SK-N-SH treated with all-trans-retinoic acid at 6 μM for 48 hours (cell line): ENCODE measurements around the gene BCL7B.

ENCODE experiments used
- ATAC-seq: fragments of 200-7000 bp; cut with Tn5 transposase; 3 replicates; pipeline ENCODE4 v1.9.1; 2020; ENCODE audit warnings: mild to moderate bottlenecking, moderate library complexity
- ARNTL ChIP-seq: fragments of 450-650 bp; formaldehyde crosslinking; IDR thresholded peaks from 2 replicates; pipeline ENCODE4 v1.5.0; 2020; ENCODE audit warnings: low read depth, mild to moderate bottlenecking, moderate library complexity, borderline replicate concordance
- CSDC2 ChIP-seq: fragments of 250-450 bp; sonication (Bioruptor Pico); IDR thresholded peaks from 2 replicates; pipeline ENCODE4 v1.5.0; 2020; ENCODE audit warnings: mild to moderate bottlenecking, moderate library complexity
- ESRRG ChIP-seq: fragments of 250-450 bp; sonication (Bioruptor Pico); IDR thresholded peaks from 2 replicates; pipeline ENCODE4 v1.6.1; 2021; ENCODE audit warnings: mild to moderate bottlenecking
- GLIS3 ChIP-seq: fragments of 250-450 bp; sonication (Bioruptor Pico); IDR thresholded peaks from 2 replicates; pipeline ENCODE4 v1.5.0; 2020; ENCODE audit warnings: mild to moderate bottlenecking, moderate library complexity
- OSR1 ChIP-seq: fragments of 250-450 bp; sonication (Bioruptor Pico); IDR thresholded peaks from 2 replicates; pipeline ENCODE4 v1.8.0; 2022; ENCODE audit warnings: moderate library complexity, mild to moderate bottlenecking, inconsistent platforms
- POU6F1 ChIP-seq: fragments of 250-450 bp; sonication (Bioruptor Pico); IDR thresholded peaks from 2 replicates; pipeline ENCODE4 v1.8.0; 2021; ENCODE audit warnings: low read depth, mild to moderate bottlenecking, moderate library complexity, borderline replicate concordance
- PPARA ChIP-seq: fragments of 250-450 bp; sonication (Bioruptor Pico); IDR thresholded peaks from 2 replicates; pipeline ENCODE4 v1.5.0; 2020; ENCODE audit warnings: mild to moderate bottlenecking, borderline replicate concordance
- RARB ChIP-seq: fragments of 250-450 bp; sonication (Bioruptor Pico); IDR thresholded peaks from 2 replicates; pipeline ENCODE4 v1.8.0; 2021; ENCODE audit warnings: mild to moderate bottlenecking, moderate library complexity
- SNAI2 ChIP-seq: fragments of 250-450 bp; sonication (Bioruptor Pico); IDR thresholded peaks from 2 replicates; pipeline ENCODE4 v1.5.0; 2020; ENCODE audit warnings: mild to moderate bottlenecking, moderate library complexity
- TCF4 ChIP-seq: fragments of 250-450 bp; sonication (Bioruptor Pico); IDR thresholded peaks from 2 replicates; pipeline ENCODE4 v1.8.0; 2021; ENCODE audit warnings: mild to moderate bottlenecking, moderate library complexity, borderline replicate concordance
- TOX ChIP-seq: fragments of 250-450 bp; sonication (Bioruptor Pico); IDR thresholded peaks from 2 replicates; pipeline ENCODE4 v1.8.0; 2021; ENCODE audit warnings: mild to moderate bottlenecking, moderate library complexity, borderline replicate concordance
- ZC3H10 ChIP-seq: fragments of 250-450 bp; sonication (Bioruptor Pico); IDR thresholded peaks from 2 replicates; pipeline ENCODE4 v1.5.1; 2021; ENCODE audit warnings: mild to moderate bottlenecking, moderate library complexity
- ZFP3 ChIP-seq: fragments of 250-450 bp; sonication (Bioruptor Pico); IDR thresholded peaks from 2 replicates; pipeline ENCODE4 v1.5.0; 2020; ENCODE audit warnings: mild to moderate bottlenecking, moderate library complexity
- ZFP30 ChIP-seq: fragments of 450-650 bp; formaldehyde crosslinking; IDR thresholded peaks from 2 replicates; pipeline ENCODE4 v1.5.0; 2022; ENCODE audit warnings: mild to moderate bottlenecking, moderate library complexity
- ZNF565 ChIP-seq: fragments of 450-650 bp; formaldehyde crosslinking; conservative IDR thresholded peaks from 2 replicates; pipeline ENCODE4 v1.5.0; 2020; ENCODE audit warnings: low read depth, mild to moderate bottlenecking, moderate library complexity
- ZNF70 ChIP-seq: fragments of 450-650 bp; formaldehyde crosslinking; IDR thresholded peaks from 2 replicates; pipeline ENCODE4 v1.5.0; 2020; ENCODE audit warnings: mild to moderate bottlenecking, moderate library complexity
- ZNF8 ChIP-seq: fragments of 450-650 bp; formaldehyde crosslinking; IDR thresholded peaks from 2 replicates; pipeline ENCODE4 v1.5.0; 2020; ENCODE audit warnings: mild to moderate bottlenecking, moderate library complexity
- TF ChIP-seq, protein P1 (sequence below): fragments of 250-450 bp; sonication (Bioruptor Pico); IDR thresholded peaks from 2 replicates; pipeline ENCODE4 v1.5.1; 2021; ENCODE audit warnings: mild to moderate bottlenecking, moderate library complexity
- TF ChIP-seq, protein P2 (sequence below): fragments of 250-450 bp; sonication (Bioruptor Pico); IDR thresholded peaks from 2 replicates; pipeline ENCODE4 v1.8.0; 2020; ENCODE audit warnings: mild to moderate bottlenecking, moderate library complexity, borderline replicate concordance
- TF ChIP-seq, protein P3 (sequence below): fragments of 250-450 bp; sonication (Bioruptor Pico); IDR thresholded peaks from 2 replicates; pipeline ENCODE4 v1.5.0; 2020; ENCODE audit warnings: mild to moderate bottlenecking, moderate library complexity

BCL7B gene

DNA sequence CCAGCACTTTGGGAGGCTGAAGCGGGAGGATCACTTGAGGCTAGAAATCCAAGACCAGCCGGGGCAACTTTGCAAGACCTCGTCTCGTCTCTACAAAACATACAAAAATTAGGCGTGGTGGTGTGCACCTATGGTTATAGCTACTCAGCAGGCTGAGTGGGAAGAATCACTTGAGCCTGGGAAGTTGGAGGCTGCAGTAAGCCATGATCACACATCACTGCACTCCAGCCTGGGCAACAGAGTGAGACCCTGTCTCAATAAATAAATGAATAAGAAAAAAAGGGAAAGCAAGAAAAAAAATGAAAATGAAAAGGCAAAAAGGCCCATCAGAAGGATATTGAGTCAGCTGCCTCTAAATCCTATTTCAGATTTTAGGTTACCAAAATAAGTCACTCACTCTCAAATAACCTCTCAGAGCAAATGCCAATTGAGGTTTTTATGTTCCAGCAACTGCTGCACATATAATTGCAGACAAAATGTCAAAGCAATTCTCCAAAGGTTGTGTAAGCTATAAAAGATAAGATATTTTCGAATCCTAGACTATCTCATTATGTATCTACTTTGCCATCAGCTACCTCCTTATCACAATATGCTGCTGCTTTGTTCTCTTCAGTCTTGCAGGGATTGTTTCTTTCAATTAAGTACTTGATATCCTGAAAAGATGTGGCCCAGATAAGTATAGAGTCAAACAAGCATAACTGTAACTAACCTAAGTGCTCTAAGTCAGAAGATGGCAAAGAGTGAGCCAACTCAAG lies 40.1 kb downstream of the BCL7B start:
- no peak for ATAC-seq
- no peak for TF ChIP-seq SNAI2 (CRISPR knock-in tag)
- no peak for TF ChIP-seq POU6F1 (CRISPR knock-in tag)
- no peak for TF ChIP-seq ZFP30 (CRISPR knock-in tag)
- no peak for TF ChIP-seq ESRRG (CRISPR knock-in tag)
- TF ChIP-seq, protein P1, sequence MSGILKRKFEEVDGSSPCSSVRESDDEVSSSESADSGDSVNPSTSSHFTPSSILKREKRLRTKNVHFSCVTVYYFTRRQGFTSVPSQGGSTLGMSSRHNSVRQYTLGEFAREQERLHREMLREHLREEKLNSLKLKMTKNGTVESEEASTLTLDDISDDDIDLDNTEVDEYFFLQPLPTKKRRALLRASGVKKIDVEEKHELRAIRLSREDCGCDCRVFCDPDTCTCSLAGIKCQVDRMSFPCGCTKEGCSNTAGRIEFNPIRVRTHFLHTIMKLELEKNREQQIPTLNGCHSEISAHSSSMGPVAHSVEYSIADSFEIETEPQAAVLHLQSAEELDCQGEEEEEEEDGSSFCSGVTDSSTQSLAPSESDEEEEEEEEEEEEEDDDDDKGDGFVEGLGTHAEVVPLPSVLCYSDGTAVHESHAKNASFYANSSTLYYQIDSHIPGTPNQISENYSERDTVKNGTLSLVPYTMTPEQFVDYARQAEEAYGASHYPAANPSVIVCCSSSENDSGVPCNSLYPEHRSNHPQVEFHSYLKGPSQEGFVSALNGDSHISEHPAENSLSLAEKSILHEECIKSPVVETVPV (CRISPR knock-in tag): no peak
- TF ChIP-seq GLIS3 (CRISPR knock-in tag): no peak
- no peak for TF ChIP-seq ARNTL
- TF ChIP-seq TCF4 (CRISPR knock-in tag): no peak
- TF ChIP-seq ZNF70 (CRISPR knock-in tag): no peak
- TF ChIP-seq OSR1: no peak
- TF ChIP-seq TOX (CRISPR knock-in tag): no peak
- TF ChIP-seq, protein P2, sequence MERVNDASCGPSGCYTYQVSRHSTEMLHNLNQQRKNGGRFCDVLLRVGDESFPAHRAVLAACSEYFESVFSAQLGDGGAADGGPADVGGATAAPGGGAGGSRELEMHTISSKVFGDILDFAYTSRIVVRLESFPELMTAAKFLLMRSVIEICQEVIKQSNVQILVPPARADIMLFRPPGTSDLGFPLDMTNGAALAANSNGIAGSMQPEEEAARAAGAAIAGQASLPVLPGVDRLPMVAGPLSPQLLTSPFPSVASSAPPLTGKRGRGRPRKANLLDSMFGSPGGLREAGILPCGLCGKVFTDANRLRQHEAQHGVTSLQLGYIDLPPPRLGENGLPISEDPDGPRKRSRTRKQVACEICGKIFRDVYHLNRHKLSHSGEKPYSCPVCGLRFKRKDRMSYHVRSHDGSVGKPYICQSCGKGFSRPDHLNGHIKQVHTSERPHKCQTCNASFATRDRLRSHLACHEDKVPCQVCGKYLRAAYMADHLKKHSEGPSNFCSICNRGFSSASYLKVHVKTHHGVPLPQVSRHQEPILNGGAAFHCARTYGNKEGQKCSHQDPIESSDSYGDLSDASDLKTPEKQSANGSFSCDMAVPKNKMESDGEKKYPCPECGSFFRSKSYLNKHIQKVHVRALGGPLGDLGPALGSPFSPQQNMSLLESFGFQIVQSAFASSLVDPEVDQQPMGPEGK: no peak

DNA sequence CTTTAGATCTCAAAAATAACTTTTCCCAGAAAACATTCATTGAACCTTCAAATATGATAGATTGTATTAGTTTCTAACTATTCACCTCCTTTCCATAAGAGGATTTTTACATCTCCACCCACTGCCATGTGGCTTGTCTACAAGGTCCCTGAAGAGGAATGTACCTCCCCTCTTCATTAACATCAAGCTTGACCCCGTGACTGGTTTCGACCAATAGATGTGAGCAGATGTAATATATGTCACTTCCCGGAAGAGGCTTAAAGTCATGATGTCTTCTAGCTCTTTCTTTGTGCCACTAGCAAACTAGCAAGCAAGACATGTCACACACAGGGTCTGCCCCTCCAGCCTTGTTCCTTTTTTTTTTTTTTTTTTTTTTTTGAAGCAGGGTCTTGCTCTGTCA lies 42.3 kb downstream of the BCL7B start:
- no peak for TF ChIP-seq ZFP30 (CRISPR knock-in tag)
- no peak for TF ChIP-seq SNAI2 (CRISPR knock-in tag)
- no peak for TF ChIP-seq ARNTL
- TF ChIP-seq, all 23 proteins: peak for 0
- ATAC-seq: no peak

DNA sequence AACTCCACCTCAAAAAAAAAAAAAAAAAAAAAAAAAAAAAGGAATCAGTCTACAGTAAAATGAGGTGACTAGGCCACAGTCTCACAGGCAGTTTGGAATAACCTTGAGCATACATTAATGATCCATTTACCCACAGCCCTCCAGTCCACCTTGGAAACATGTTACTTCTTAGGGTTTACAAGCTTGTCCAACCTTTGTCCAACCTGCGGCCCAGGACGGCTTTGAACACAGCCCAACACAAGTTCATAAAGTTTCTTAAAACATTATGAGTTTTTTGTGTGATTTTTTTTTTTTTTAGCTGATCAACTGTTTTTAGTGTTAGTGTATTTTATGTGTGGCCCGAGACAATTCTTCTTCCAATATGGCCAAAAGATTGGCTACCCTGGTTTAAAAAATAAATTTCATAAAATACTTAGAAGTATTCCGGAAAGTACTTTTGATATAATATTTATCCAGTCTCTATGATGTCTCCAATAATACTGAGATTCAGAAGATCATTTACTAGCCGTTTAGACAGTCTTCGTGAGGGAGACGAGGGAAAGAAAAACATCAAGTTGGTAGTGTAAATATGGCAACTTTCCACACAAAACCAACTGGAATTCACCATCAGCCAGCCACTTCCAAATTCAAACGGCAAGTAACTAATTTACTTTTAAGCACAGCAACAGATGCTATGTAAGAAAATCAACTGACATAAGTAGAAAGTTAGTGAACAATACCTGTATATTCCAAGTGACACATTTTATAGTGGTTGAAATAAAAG lies 45.3 kb downstream of the BCL7B start:
- TF ChIP-seq, protein P2: no peak
- TF ChIP-seq, protein P3, sequence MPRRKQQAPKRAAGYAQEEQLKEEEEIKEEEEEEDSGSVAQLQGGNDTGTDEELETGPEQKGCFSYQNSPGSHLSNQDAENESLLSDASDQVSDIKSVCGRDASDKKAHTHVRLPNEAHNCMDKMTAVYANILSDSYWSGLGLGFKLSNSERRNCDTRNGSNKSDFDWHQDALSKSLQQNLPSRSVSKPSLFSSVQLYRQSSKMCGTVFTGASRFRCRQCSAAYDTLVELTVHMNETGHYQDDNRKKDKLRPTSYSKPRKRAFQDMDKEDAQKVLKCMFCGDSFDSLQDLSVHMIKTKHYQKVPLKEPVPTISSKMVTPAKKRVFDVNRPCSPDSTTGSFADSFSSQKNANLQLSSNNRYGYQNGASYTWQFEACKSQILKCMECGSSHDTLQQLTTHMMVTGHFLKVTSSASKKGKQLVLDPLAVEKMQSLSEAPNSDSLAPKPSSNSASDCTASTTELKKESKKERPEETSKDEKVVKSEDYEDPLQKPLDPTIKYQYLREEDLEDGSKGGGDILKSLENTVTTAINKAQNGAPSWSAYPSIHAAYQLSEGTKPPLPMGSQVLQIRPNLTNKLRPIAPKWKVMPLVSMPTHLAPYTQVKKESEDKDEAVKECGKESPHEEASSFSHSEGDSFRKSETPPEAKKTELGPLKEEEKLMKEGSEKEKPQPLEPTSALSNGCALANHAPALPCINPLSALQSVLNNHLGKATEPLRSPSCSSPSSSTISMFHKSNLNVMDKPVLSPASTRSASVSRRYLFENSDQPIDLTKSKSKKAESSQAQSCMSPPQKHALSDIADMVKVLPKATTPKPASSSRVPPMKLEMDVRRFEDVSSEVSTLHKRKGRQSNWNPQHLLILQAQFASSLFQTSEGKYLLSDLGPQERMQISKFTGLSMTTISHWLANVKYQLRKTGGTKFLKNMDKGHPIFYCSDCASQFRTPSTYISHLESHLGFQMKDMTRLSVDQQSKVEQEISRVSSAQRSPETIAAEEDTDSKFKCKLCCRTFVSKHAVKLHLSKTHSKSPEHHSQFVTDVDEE (CRISPR knock-in tag): no peak
- no peak for TF ChIP-seq ARNTL
- no peak for TF ChIP-seq PPARA (CRISPR knock-in tag)
- TF ChIP-seq TOX (CRISPR knock-in tag): no peak
- no peak for TF ChIP-seq SNAI2 (CRISPR knock-in tag)
- TF ChIP-seq ZNF70 (CRISPR knock-in tag): no peak
- TF ChIP-seq ZFP3 (CRISPR knock-in tag): no peak
- no peak for TF ChIP-seq GLIS3 (CRISPR knock-in tag)
- TF ChIP-seq, protein P1 (CRISPR knock-in tag): no peak
- no peak for TF ChIP-seq ZC3H10 (CRISPR knock-in tag)
- TF ChIP-seq RARB (CRISPR knock-in tag): no peak
- no peak for TF ChIP-seq CSDC2 (CRISPR knock-in tag)
- TF ChIP-seq TCF4 (CRISPR knock-in tag): no peak
- no peak for TF ChIP-seq ZFP30 (CRISPR knock-in tag)
- TF ChIP-seq POU6F1 (CRISPR knock-in tag): no peak
- no peak for TF ChIP-seq ZNF8
- TF ChIP-seq ZNF565: no peak
- no peak for TF ChIP-seq OSR1
- TF ChIP-seq, all 23 proteins: peak for 0
- no peak for ATAC-seq
